HG03354 (cell line): ENCODE data around the gene TRERF1.

ENCODE experiments used
- ATAC-seq: cut with Tn5 transposase; IDR thresholded peaks from one replicate; pipeline ENCODE4 v1.9.1; 2021; ENCODE audit warnings: mild to moderate bottlenecking; ENCODE audit not compliant: unreplicated experiment, poor library complexity, severe bottlenecking

The TRERF1 gene

GRCh38 chr6:42237857-42238256 is 213.9 kb downstream of the TRERF1 start:
- no peak for ATAC-seq

- no peak for ATAC-seq
Observed at GRCh38 chr6:42236682-42237473, 214.8 kb downstream of the TRERF1 start.

- ATAC-seq: no peak
Observed at GRCh38 chr6:42236030-42236429, 215.7 kb downstream of the TRERF1 start.

GRCh38 chr6:42232035-42232434 is 219.7 kb downstream of the TRERF1 start:
- ATAC-seq: no peak

GRCh38 chr6:42230345-42231321 is 221.1 kb downstream of the TRERF1 start:
- no peak for ATAC-seq

- no peak for ATAC-seq
Observed at GRCh38 chr6:42229506-42230119, 222.1 kb downstream of the TRERF1 start.

GRCh38 chr6:42228305-42228704 is 223.4 kb downstream of the TRERF1 start:
- ATAC-seq: no peak

- no peak for ATAC-seq
Observed at GRCh38 chr6:42227173-42227850, 224.4 kb downstream of the TRERF1 start.

- ATAC-seq: no peak
Observed at GRCh38 chr6:42226645-42227143, 225.0 kb downstream of the TRERF1 start.

GRCh38 chr6:42226161-42226611 is 225.5 kb downstream of the TRERF1 start:
- no peak for ATAC-seq

- ATAC-seq: no peak
Observed at GRCh38 chr6:42225419-42225818, 226.3 kb downstream of the TRERF1 start.

GRCh38 chr6:42225029-42225339 is 226.7 kb downstream of the TRERF1 start:
- ATAC-seq: no peak

- ATAC-seq: peak; percentile 88
Observed at GRCh38 chr6:42224222-42225028, 227.3 kb downstream of the TRERF1 start.

GRCh38 chr6:42222448-42222847 is 229.3 kb downstream of the TRERF1 start:
- ATAC-seq: no peak

- ATAC-seq: no peak
Observed at GRCh38 chr6:42221546-42221945, 230.2 kb downstream of the TRERF1 start.

GRCh38 chr6:42220807-42221206 is 230.9 kb downstream of the TRERF1 start:
- ATAC-seq: no peak

- ATAC-seq: peak; percentile 93
Observed at GRCh38 chr6:42217519-42218367, 234.0 kb downstream of the TRERF1 start, which contains the start of gene MRPS10. MRPS10 (minus strand) TSS chr6:42217861; CDS start chr6:42217849, 12 bp downstream.

- no peak for ATAC-seq
Observed at GRCh38 chr6:42217157-42217518, 234.6 kb downstream of the TRERF1 start.
